GM18867 (cell line): Measurements from ENCODE around the gene CCDC167.
"Not testable (repeated sequence)": the region's sequence is repeated elsewhere in the genome, so short reads cannot be mapped to it uniquely, and the experiment has no call there.

Experiments used
- ATAC-seq: cut with Tn5 transposase; IDR thresholded peaks from one replicate; pipeline ENCODE4 v1.9.1; 2021; ENCODE audit warnings: mild to moderate bottlenecking, moderate library complexity; ENCODE audit not compliant: unreplicated experiment

CCDC167 gene

GRCh38 chr6:37511910-37512399 lies 12.3 kb upstream of the CCDC167 start:
- no peak for ATAC-seq

DNA sequence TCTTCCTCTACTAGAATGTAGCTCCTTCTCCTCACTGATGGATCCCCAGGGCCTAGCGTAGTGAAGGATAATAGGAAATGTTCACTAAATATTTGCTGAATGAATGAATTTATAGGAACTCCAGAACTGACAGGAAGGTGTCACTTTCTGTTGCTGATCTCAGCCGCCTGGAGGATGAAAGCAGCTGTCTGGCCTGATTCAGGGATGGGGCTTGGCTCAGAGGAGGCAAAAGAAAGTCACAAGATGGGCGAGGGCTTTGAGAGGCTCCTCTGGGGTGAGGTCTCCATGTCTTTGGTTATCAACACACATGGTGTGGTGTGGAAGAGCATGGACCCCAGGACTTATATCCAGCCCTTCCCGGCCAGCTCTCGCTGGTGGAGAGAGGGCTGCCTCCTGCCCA lies 11.5 kb upstream of the CCDC167 start:
- ATAC-seq: no peak

GRCh38 chr6:37507690-37508421 lies 8.2 kb upstream of the CCDC167 start:
- no peak for ATAC-seq

- no peak for ATAC-seq
Observed at GRCh38 chr6:37507077-37507476, 7.4 kb upstream of the CCDC167 start.

DNA sequence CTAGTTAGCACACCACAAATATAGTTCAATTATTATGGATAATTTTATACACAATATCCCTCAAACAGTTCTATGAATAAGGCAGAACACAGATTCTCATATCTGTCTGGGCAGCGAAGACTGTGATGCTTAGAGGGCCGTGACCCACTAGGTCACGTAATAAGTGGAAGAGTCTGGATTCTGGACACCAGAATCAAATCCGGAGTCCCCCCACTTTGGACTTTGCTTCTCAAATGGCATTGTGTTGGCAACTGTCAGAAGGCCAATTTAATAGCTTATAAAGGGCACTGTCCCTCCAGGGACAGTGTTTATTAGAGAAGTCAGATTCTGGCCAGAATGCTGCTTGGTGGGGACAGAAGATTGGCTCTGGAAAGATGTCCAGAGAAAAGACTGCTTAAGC lies 6.8 kb upstream of the CCDC167 start:
- ATAC-seq: no peak

DNA sequence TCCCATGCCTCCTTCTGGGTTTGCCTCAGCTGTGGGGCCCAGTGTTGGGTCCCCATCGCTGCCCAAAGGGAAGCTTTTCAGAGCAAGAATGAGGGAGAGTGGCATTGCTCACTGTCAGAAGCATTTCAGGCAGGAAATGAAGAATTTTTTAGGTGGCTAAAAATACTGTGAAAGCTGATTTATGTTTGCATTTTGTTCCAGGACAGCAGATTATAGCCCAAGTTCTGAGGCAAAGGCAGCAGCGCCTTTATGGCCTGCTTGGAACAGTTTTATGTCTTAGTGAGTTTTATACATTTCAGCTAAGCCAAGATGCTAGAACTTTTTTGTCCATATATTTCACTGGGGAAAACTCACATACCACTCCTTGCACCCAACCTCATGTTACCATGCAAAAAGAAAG lies 4.3 kb upstream of the CCDC167 start:
- no peak for ATAC-seq

GRCh38 chr6:37503309-37503965 lies 3.7 kb upstream of the CCDC167 start:
- no peak for ATAC-seq

DNA sequence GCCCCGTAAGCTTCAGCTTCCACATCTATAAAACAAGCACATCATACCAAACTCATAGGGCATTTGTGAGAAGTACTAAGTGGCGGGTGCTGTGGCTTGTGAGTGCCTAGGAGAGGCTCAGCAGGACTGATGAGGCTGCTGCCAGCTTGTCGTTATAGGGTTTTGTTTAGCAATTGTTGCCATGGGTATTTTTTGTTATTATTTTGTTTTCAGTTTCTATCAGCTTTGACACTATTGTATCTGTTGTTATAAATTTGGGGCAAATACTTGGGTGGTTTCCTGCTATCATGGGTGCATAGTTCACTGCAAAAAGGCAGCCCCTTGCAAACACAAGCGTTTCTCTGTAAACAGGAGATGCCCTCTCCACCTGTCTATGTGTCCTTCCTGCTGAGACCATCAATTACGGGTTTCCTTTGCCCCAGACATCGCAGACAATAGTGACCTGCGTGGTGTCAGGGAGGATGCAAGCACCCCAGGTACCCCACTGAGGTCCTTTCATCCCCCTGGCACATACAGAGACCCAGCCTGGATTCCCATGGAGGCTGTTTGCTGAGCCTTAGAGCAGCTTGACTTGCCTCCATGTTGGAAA lies 3.1 kb upstream of the CCDC167 start:
- no peak for ATAC-seq

DNA sequence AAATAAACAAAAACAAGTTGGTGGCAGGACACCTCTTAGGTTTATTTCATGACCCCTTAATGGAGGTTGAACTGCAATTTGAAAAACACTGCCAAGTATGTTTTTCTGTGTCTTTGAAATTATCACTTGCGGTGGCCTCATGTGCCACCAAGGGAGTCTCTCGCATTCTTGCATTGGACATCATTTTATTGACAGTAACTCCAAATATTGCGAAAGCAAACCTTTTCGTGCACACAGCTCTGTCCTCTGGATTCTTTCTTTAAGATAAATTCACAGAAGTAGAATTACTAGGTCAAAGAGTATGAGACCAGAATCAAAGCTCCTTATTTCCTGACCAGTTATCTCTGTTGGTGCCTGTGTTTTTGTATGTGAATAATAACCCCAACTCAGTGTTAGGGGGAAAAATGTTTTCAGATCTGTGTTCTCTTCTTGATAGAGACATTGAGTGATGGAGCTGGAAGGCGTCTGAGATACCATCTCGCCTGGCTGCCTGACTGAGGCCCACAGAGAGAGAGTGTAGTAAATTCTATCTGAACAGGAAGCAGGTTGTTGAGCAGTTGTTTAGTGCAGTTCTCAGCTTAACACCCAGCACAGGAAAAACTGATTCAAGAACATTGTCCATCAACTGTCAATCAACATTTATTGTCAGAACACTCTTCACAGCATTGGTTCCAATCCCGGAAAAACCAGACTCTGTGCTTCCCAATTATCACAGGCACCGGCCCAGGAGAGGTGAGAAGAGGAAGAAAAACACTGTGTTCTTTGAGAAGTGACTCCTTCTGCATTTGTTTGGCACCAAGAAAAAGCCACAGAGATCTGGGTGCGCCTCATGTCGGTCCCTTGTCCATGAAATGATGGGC lies 2.2 kb upstream of the CCDC167 start:
- ATAC-seq: no peak

GRCh38 chr6:37500904-37501303 lies 1.2 kb upstream of the CCDC167 start:
- ATAC-seq: not testable (repeated sequence)

GRCh38 chr6:37500294-37500608 lies 558 bp upstream of the CCDC167 start:
- ATAC-seq: no peak

DNA sequence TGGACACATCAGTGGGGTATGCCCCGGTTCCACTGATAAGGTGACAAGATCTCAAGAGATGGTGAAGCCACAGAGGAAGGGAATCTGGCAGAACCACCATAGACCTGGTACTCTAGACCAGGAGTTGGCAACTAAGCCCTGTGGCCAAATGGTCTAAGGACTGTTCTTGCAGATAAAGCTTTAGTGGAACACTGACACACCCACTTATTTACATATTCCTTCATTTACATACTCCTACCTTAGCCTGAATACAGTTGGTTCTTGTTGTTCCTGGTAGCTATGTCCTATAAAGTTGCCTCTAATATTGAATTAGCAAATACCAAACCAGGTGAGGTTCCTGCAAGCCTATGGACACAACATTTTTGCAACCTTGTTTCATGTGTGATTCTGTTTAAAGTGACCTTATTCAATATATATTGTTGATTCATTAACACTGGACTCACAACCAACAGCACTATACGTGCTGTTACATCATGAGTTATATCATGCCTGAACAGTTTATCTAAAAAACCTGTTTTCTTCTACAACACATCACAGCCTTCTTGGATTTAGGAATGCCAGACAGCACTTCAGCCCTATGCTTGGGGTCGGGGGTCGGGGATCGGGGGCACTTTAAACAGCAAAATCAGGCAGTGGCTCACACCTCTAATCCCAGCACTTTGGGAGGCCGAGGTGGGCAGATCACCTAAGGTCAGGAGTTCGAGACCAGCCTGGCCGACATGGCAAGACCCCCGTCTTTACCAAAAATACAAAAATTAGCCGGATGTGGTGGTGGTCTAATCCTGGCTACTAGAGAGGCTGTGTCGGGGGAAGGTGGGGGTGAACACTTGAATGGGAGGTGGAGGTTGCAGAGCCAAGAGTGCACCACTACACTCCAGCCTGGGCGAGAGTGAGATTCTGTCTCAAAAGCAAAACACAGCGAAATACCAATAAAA lies 2.5 kb downstream of the CCDC167 start:
- ATAC-seq: no peak

GRCh38 chr6:37495244-37495934 lies 4.3 kb downstream of the CCDC167 start:
- no peak for ATAC-seq

GRCh38 chr6:37493661-37493995 lies 6.1 kb downstream of the CCDC167 start:
- no peak for ATAC-seq

DNA sequence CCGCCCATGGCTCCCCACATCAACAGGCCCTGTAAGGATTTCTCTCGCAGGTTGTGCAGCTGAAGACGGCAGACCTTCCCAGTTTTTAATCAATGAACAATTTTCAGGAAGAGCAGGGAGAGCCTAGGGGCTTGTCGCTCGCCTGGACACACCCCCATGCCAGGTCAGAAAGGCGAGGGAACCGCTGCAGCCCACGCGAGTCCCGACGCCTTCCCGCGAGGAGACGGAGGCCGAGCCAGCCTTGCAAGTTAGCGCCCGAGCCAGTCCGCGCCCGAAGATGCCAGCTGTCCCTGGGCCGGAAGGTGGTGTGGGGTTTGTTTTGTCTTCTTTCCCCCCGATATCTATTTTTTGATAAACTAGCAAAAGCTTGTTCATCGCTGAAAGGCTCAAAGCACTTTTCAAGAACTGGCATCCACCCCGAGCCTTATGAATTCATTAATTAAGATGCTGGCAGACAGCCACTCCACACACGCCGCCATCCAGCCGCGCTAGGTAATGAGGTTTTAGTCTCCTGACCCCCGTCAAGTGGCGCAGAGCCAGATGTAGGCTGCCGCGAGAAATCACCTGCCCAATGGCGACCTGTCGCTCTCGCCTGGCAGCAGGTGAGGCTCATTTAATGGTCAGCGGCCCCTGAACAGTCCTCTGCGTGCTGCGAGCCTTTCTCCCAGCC lies 6.6 kb downstream of the CCDC167 start:
- no peak for ATAC-seq

- no peak for ATAC-seq
Observed at GRCh38 chr6:37492236-37492972, 7.3 kb downstream of the CCDC167 start.

DNA sequence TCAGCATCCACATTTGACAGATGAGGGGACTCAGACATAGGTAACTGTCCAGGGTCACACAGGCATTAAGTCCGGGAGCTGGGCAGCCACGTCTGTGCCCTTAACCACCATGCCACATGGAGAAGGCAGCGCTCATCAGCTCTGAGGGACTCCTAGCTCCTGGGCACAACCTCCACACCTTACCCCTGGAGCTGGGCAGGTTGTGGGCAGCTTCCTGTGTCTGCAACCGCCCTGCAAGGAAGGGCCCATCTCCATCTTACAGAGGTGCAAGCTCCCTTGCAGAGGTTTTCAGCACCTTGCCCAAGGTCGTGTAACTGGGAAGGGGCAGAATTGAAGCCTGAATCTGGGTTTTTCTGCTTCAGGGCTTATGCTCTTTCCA lies 7.9 kb downstream of the CCDC167 start:
- no peak for ATAC-seq

DNA sequence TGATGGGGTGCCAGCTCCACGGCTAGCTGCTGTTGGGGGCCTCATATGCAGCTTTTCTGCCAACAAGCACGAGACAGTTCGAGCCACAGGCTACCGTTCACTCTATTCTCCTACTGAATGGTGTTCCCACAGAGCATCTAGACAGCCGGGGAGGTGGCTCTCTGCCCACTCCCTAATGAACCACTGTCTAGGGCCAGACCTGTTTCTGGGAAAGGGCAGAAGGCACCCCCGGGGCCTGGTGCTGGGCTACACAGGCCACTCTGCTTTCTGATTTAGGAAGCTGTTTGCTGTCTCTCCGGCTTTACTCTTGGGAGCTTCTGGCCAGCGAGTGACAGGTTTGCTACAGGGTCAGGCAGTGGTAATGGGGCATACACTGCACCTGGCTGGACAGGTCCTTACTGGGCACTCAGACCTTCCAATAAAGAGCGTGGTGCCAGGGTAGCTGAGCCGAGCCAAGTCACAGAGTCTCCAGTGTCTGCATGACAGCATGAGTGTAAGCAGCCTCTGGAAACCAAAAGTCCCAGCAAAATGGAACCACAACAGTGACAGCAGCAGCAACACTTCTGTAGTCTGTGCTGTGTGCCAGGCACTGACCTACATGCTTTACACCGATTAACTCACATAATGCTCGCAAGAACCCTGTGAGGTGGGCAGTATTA lies 8.4 kb downstream of the CCDC167 start:
- ATAC-seq: no peak
